Lower leg skin (tissue), 3 donors: ENCODE measurements around the gene TUBA1A.

Experiments
- POLR2A ChIP-seq, 2 donors: fragments of 450-650 bp; IDR thresholded peaks; one replicate each; pipeline ENCODE4 v1.6.1; 2016 to 2017; ENCODE audit warnings: antibody characterized with exemption in 2 of 2, mild to moderate bottlenecking in 1 of 2, moderate library complexity in 1 of 2
- TF ChIP-seq, protein P1 (sequence below), 3 donors: fragments of 450-650 bp; IDR thresholded peaks; one replicate each; pipeline ENCODE4 v1.5.1; 2016; ENCODE audit warnings: antibody characterized with exemption in 3 of 3, mild to moderate bottlenecking in 3 of 3, moderate library complexity in 2 of 3

DNA sequence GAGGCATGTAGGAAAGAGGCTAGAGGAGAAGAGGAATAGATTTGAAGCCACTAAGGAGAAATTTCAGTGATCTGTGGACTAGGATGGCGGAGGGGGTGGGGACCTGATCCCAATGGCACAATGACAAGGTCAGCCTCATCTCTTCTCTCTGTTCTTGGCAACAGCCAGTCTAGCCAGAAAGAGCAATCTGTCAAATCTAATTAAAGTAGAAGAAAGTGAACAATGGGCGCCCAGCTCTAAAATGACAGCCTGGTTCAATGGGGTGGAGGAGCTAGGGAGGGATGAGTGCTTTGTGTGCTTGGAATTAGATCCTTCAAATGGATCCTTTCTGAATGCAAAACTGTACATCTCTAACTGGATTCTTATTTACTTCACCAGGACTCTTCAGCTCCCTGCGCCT lies 38.8 kb upstream of the TUBA1A start:
- TF ChIP-seq, protein P1, sequence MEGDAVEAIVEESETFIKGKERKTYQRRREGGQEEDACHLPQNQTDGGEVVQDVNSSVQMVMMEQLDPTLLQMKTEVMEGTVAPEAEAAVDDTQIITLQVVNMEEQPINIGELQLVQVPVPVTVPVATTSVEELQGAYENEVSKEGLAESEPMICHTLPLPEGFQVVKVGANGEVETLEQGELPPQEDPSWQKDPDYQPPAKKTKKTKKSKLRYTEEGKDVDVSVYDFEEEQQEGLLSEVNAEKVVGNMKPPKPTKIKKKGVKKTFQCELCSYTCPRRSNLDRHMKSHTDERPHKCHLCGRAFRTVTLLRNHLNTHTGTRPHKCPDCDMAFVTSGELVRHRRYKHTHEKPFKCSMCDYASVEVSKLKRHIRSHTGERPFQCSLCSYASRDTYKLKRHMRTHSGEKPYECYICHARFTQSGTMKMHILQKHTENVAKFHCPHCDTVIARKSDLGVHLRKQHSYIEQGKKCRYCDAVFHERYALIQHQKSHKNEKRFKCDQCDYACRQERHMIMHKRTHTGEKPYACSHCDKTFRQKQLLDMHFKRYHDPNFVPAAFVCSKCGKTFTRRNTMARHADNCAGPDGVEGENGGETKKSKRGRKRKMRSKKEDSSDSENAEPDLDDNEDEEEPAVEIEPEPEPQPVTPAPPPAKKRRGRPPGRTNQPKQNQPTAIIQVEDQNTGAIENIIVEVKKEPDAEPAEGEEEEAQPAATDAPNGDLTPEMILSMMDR (IDR thresholded peaks at IDR 0.05), result no peak
- no peak for TF ChIP-seq POLR2A (IDR thresholded peaks at IDR 0.05)
